HEK293T (cell line): ENCODE data around the gene KCNJ15.

ENCODE experiments used
- CTCF ChIA-PET: fragments of 350-600 bp; formaldehyde crosslinking; extraction: SDS; loops from one replicate; lab custom pipeline; 2021; ENCODE audit warnings: antibody characterized with exemption, inconsistent platforms; lab: Yijun Ruan, JAX
- POLR2A ChIA-PET: fragments of 350-600 bp; formaldehyde crosslinking; extraction: SDS; loops from one replicate; lab custom pipeline; 2020; ENCODE audit warnings: antibody characterized with exemption, inconsistent platforms; lab: Yijun Ruan, JAX
- DNase-seq: peaks from one replicate; pipeline ENCODE4 v3.0.0; 2012; ENCODE audit warnings: mixed read lengths; ENCODE audit errors: extremely low spot score
- ARNT ChIP-seq: fragments of 450-650 bp; IDR thresholded peaks from 2 replicates; pipeline ENCODE4 v1.6.1; 2017; ENCODE audit warnings: mild to moderate bottlenecking
- BHLHE40 ChIP-seq: fragments of 450-650 bp; IDR thresholded peaks from 2 replicates; pipeline ENCODE4 v1.6.1; 2016; ENCODE audit warnings: mild to moderate bottlenecking, moderate library complexity, borderline replicate concordance
- CTBP1 ChIP-seq: fragments of 450-650 bp; IDR thresholded peaks from 2 replicates; pipeline ENCODE4 v1.6.1; 2016; ENCODE audit warnings: borderline replicate concordance
- ELF4 ChIP-seq: fragments of 450-650 bp; IDR thresholded peaks from 2 replicates; pipeline ENCODE4 v1.6.1; 2017; ENCODE audit warnings: antibody characterized with exemption
- FOXA1 ChIP-seq: fragments of 450-650 bp; IDR thresholded peaks from 2 replicates; pipeline ENCODE4 v1.6.1; 2016; ENCODE audit warnings: mild to moderate bottlenecking
- FOXK2 ChIP-seq: fragments of 450-650 bp; IDR thresholded peaks from 2 replicates; pipeline ENCODE4 v1.6.1; 2016; ENCODE audit warnings: mild to moderate bottlenecking
- FOXM1 ChIP-seq: fragments of 450-650 bp; IDR thresholded peaks from 2 replicates; pipeline ENCODE4 v1.6.1; 2017; ENCODE audit warnings: mild to moderate bottlenecking, borderline replicate concordance
- HDGF ChIP-seq: fragments of 450-650 bp; IDR thresholded peaks from 2 replicates; pipeline ENCODE4 v1.6.1; 2017; ENCODE audit warnings: antibody characterized with exemption, borderline replicate concordance
- L3MBTL2 ChIP-seq: fragments of 450-650 bp; conservative IDR thresholded peaks from 2 replicates; pipeline ENCODE4 v1.6.1; 2016; ENCODE audit warnings: mild to moderate bottlenecking
- LEF1 ChIP-seq: fragments of 450-650 bp; IDR thresholded peaks from 2 replicates; pipeline ENCODE4 v1.6.1; 2017; ENCODE audit warnings: mild to moderate bottlenecking, borderline replicate concordance
- NFRKB ChIP-seq: fragments of 450-650 bp; IDR thresholded peaks from 2 replicates; pipeline ENCODE4 v1.6.1; 2016; ENCODE audit warnings: mild to moderate bottlenecking, moderate library complexity
- SP1 ChIP-seq: fragments of 450-650 bp; IDR thresholded peaks from 2 replicates; pipeline ENCODE4 v1.6.1; 2017
- SUZ12 ChIP-seq: fragments of 450-650 bp; IDR thresholded peaks from 2 replicates; pipeline ENCODE4 v1.6.1; 2016; ENCODE audit warnings: mild to moderate bottlenecking
- TARDBP ChIP-seq: fragments of 450-650 bp; IDR thresholded peaks from 2 replicates; pipeline ENCODE4 v1.6.1; 2016
- ZNF384 ChIP-seq: fragments of 450-650 bp; IDR thresholded peaks from 2 replicates; pipeline ENCODE4 v1.6.1; 2016
- TF ChIP-seq, protein P1 (sequence below): fragments of 450-650 bp; IDR thresholded peaks from 2 replicates; pipeline ENCODE4 v1.6.1; 2016

KCNJ15 gene

DNA sequence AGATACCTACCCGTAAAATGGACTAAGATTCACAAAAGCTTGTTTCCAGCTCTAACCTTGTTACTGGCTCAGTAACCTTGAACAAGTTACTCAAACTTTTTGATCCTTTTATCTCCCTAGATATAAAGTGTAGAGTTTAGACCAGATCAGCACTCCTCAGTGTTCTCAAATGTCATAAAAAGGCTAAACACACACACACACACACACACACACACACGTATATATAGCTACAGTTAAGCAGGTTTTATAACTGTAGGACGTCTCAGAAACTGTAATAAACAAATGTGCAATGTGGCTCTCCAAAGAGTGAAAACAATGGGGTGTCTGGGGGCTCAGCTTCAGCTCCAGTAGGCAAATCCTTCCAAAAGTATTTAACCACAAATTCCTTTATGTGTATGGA, 34.0 kb downstream of the KCNJ15 start:
- ChIA-PET CTCF (interaction anchor here (0.6 kb wide), 1 partner anchor 13 kb away, joined by 4 read pairs; no protein-coding TSS in a partner anchor), POLR2A (no interaction called here)

DNA sequence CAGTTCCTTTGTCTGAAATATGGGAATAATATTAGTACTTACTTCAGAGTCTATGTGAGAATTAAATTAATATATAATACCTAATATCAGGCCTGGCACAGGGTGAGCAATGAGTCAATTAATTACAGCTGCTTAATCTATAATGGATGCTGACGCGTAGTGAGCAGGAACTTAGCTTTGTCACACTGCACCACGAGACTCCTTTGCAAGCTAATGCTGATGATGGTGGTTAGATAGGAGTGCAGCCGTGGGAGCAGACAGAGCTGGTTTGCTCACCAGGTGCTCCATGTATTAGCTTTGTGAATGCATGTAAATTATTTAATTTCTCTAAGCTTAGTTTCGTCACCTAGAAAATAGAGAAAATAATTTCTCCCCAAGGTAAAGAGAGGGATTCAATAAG, 35.1 kb downstream of the KCNJ15 start:
- ChIA-PET CTCF (no interaction called here), POLR2A (no interaction called here)

More for the DNA sequence above, 34.0 kb downstream of the KCNJ15 start:
- no peak for TF ChIP-seq SUZ12
- no peak for TF ChIP-seq CTBP1
- TF ChIP-seq ZNF384, result no peak
- no peak for TF ChIP-seq FOXA1
- TF ChIP-seq, protein P1, sequence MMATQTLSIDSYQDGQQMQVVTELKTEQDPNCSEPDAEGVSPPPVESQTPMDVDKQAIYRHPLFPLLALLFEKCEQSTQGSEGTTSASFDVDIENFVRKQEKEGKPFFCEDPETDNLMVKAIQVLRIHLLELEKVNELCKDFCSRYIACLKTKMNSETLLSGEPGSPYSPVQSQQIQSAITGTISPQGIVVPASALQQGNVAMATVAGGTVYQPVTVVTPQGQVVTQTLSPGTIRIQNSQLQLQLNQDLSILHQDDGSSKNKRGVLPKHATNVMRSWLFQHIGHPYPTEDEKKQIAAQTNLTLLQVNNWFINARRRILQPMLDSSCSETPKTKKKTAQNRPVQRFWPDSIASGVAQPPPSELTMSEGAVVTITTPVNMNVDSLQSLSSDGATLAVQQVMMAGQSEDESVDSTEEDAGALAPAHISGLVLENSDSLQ, result no peak
- no peak for TF ChIP-seq TARDBP
- TF ChIP-seq ARNT, result no peak
- no peak for TF ChIP-seq NFRKB
- TF ChIP-seq SP1, result no peak
- TF ChIP-seq FOXK2, result no peak
- TF ChIP-seq LEF1, result no peak
- TF ChIP-seq L3MBTL2, result no peak
- TF ChIP-seq HDGF, result no peak
- TF ChIP-seq FOXM1, result no peak
- no peak for TF ChIP-seq ELF4
- TF ChIP-seq BHLHE40, result no peak
- DNase-seq, result no peak

DNA sequence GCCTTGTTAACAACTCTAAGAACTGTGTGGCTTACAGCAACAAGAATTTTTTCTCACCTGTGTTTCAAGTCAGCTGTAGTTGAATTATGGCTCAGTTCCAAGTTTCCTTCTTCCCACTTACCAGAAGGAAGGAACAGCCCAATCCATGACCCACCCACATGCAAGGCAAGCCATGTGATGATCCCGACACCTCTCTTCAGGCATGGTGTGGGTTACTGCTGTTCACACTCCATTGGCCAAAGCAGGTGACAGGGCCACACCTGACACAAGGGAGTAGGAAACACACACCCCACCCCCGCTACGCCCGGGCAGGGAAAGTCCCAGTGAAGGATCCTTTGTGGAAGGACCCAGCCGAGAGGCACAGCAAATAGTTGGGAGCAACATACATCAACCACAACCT, 36.3 kb downstream of the KCNJ15 start:
- TF ChIP-seq ARNT (no peak), SUZ12 (no peak), CTBP1 (no peak), SP1 (no peak), LEF1 (no peak), ELF4 (no peak), NFRKB (no peak), HDGF (no peak)
- TF ChIP-seq, protein P1, result no peak
- CTCF ChIA-PET, result no interaction called here
- POLR2A ChIA-PET, result no interaction called here
- DNase-seq, result no peak

More for the DNA sequence above, 35.1 kb downstream of the KCNJ15 start:
- TF ChIP-seq SUZ12 (no peak), ARNT (no peak), FOXK2 (no peak)
- DNase-seq, result no peak

DNA sequence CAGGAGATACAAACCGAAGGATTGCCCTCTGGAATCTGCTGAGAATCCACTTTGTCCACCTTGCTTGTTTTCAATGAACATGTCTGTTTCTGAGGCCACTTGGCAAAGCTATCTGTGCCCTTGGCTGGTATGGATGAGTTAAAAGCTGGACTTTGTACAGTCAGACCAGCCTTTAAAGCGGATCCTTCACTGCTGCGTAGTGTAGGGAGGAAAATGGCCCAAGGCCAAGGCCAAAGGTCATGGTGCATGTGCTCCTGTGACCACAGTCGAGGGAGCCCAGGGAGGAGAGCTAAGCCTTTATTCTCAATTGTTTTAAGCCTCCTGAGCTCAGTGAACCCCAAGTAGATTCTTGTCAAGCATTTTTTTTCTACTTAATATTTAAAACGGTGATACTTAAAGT, 37.0 kb downstream of the KCNJ15 start:
- ChIA-PET CTCF (no interaction called here), POLR2A (no interaction called here)
- DNase-seq, result no peak
- TF ChIP-seq L3MBTL2 (no peak), NFRKB (no peak), ZNF384 (no peak), ELF4 (no peak), LEF1 (no peak), FOXK2 (no peak), ARNT (no peak), FOXA1 (no peak), FOXM1 (no peak), SUZ12 (no peak), BHLHE40 (no peak)
- TF ChIP-seq, protein P1, result no peak

DNA sequence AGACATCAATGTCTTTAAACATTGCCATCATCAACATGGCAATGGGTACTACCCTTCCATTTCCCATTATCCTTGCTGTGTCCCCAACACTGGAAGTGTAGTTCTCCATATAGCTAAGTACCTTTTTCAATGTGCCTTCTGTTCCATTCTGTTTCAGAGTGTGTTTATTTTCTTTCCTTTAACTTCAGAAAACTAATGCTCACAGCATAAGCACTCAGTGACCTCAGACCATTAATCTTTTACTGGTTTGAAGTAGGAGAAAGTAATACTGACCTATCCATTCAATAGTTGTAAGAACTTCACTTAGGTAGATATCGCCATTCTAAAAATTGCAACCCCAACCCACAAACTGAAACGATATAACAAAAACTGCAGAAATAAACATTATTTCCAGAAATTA, 37.8 kb downstream of the KCNJ15 start:
- CTCF ChIA-PET, result no interaction called here
- no peak for DNase-seq

More for the DNA sequence above, 37.8 kb downstream of the KCNJ15 start:
- no peak for TF ChIP-seq ELF4
- no peak for TF ChIP-seq SP1
- no peak for TF ChIP-seq BHLHE40
- TF ChIP-seq, protein P1, result no peak
- no peak for TF ChIP-seq L3MBTL2
- no peak for TF ChIP-seq HDGF
- TF ChIP-seq ARNT, result no peak
- no peak for TF ChIP-seq SUZ12
- no peak for TF ChIP-seq NFRKB
- no peak for TF ChIP-seq ZNF384
- no peak for TF ChIP-seq FOXA1
- POLR2A ChIA-PET, result no interaction called here
